Muscle of leg (tissue), 11 donors: ENCODE measurements around the gene GALNT9. TPM values are rescaled to one million over a fixed set of nuclear protein-coding genes. Genes with fewer than 3 reads are reported as not detected.

Experiments used
- DNase-seq: peaks from one replicate; pipeline ENCODE4 v3.0.0; 2013
- H3K27ac ChIP-seq: one replicate; pipeline ENCODE4 v1.5.1; 2013; ENCODE audit warnings: mild to moderate bottlenecking, low read length, control low read depth
- H3K27me3 ChIP-seq: one replicate; pipeline ENCODE4 v1.6.1; 2013; ENCODE audit warnings: low read length; ENCODE audit not compliant: control insufficient read depth, insufficient read depth
- H3K36me3 ChIP-seq: one replicate; pipeline ENCODE4 v1.6.1; 2013; ENCODE audit warnings: low read length; ENCODE audit not compliant: control insufficient read depth, insufficient read depth
- H3K4me1 ChIP-seq: one replicate; pipeline ENCODE4 v1.6.1; 2013; ENCODE audit warnings: low read length; ENCODE audit not compliant: control insufficient read depth, insufficient read depth
- H3K4me3 ChIP-seq: one replicate; pipeline ENCODE4 v1.5.1; 2013; ENCODE audit warnings: low read length, control low read depth
- H3K9me3 ChIP-seq: replicated peaks from 2 replicates; pipeline ENCODE4 v1.6.1; 2013; ENCODE audit warnings: low read depth, low read length; ENCODE audit not compliant: control insufficient read depth
- WGBS: methylation state at CpG from one replicate; pipeline ENCODE4 v1.1.5; 2013; ENCODE audit warnings: missing lambda C conversion rate; ENCODE audit not compliant: insufficient coverage; 5-methylcytosine and 5-hydroxymethylcytosine counted together
- polyA plus RNA-seq, 8 donors: library from polyadenylated mRNA; unstranded; fragments of 120-200 nt; gene quantifications; one replicate each; pipeline versions ENCODE4 v1.2.1 to v1.2.3, GENCODE V29; 2013; ENCODE audit warnings: inconsistent platforms in 1 of 8, low replicate concordance in 1 of 8; ENCODE audit not compliant: insufficient read length in 8 of 8, insufficient read depth in 1 of 8
- total RNA-seq: library from RNA; stranded (reverse); fragments of 120-200 nt; gene quantifications from one replicate; pipeline ENCODE4 v1.2.4, GENCODE V29; 2013

Gene GALNT9
- total and polyA plus RNA-seq, 9 donors, result 0.91 to 3.0 (median 2.0) TPM

- Histone ChIP-seq H3K9me3 (no peaks in the 10 kb centered on the region), H3K27me3 (no peaks in the 10 kb centered on the region), H3K4me1 (peaks cover 21% of the 10 kb centered on the region), H3K36me3 (peaks cover 33% of the 10 kb centered on the region), H3K27ac (no peak overlapping the region), H3K4me3 (no peak overlapping the region)
- peak; percentile 4 for DNase-seq
- WGBS, result 93% methylated on average over 18 of the region's 19 CpGs
These were observed 182.5 kb downstream of the GALNT9 start for GRCh38 chr12:132146772-132147422.

Other genes with a start within 250 kb of the GALNT9 start
- gene DDX51, start 185.3 kb downstream of the GALNT9 start, total RNA-seq, result 5.7 TPM
- 10 to 100 TPM in 7 of 8 donors, 1 to 10 TPM in 1; 9.4 to 18.0 (median 14.7) TPM for gene DDX51, start 185.3 kb downstream of the GALNT9 start, polyA plus RNA-seq
- gene NOC4L, start 185.1 kb downstream of the GALNT9 start, total RNA-seq, result 5.7 TPM
- gene NOC4L, start 185.1 kb downstream of the GALNT9 start, polyA plus RNA-seq, result 10 to 100 TPM; 10.9 to 16.0 (median 12.8) TPM
- gene FBRSL1, start 160.6 kb upstream of the GALNT9 start, total RNA-seq, result 6.9 TPM
- 10 to 100 TPM; 31.8 to 72.9 (median 54.8) TPM for gene FBRSL1, start 160.6 kb upstream of the GALNT9 start, polyA plus RNA-seq